HL-60 (cell line): Measurements from ENCODE around the gene DPH7.
"Not testable (repeated sequence)": the region's sequence is repeated elsewhere in the genome, so short reads cannot be mapped to it uniquely, and the experiment has no call there.

ENCODE experiments used
- DNase-seq, 2 experiments: peaks; one replicate each; pipeline ENCODE4 v3.0.0-alpha.2; 2010 to 2020; ENCODE audit warnings: low read depth in 1 of 2, low spot score in 1 of 2
- H3K27ac ChIP-seq: fragments of 250-450 bp; sonication (Bioruptor Pico); replicated peaks from 2 replicates; pipeline ENCODE4 v1.5.1; 2020; ENCODE audit warnings: mild to moderate bottlenecking, moderate library complexity
- H3K27me3 ChIP-seq: fragments of 250-450 bp; sonication (Bioruptor Pico); 2 replicates; pipeline ENCODE4 v1.5.1; 2021; ENCODE audit warnings: mild to moderate bottlenecking, moderate library complexity; ENCODE audit not compliant: insufficient read depth, poor library complexity, severe bottlenecking
- H3K4me3 ChIP-seq: replicated peaks from 2 replicates; pipeline ENCODE4 v1.5.1; 2011; ENCODE audit warnings: mild to moderate bottlenecking, control low read depth, low read length; ENCODE audit not compliant: insufficient read depth
- CTCF ChIP-seq: IDR thresholded peaks from one replicate; pipeline ENCODE4 v1.5.1; 2011; ENCODE audit warnings: low read length, control low read depth, inconsistent platforms; ENCODE audit not compliant: insufficient read depth
- GABPA ChIP-seq: IDR thresholded peaks from 2 replicates; pipeline ENCODE4 v1.6.1; 2012; ENCODE audit warnings: low read depth
- POLR2AphosphoS5 ChIP-seq: IDR thresholded peaks from 2 replicates; pipeline ENCODE4 v1.6.1; 2012; ENCODE audit warnings: low read depth
- REST ChIP-seq: IDR thresholded peaks from 2 replicates; pipeline ENCODE4 v1.6.1; 2012; ENCODE audit warnings: low read depth; ENCODE audit not compliant: insufficient replicate concordance
- SPI1 ChIP-seq: IDR thresholded peaks from 2 replicates; pipeline ENCODE4 v1.6.1; 2012; ENCODE audit warnings: low read depth, mild to moderate bottlenecking, borderline replicate concordance

Gene DPH7

GRCh38 chr9:137515338-137515724 is 63.4 kb downstream of the DPH7 start:
- H3K27ac ChIP-seq = no peak overlapping the region
- DNase-seq = no peak
- H3K4me3 ChIP-seq = no peak overlapping the region
- H3K27me3 ChIP-seq = no peaks in the 10 kb centered on the region
- TF ChIP-seq POLR2AphosphoS5 (no peak), SPI1 (no peak)

GRCh38 chr9:137514691-137515337 is 63.9 kb downstream of the DPH7 start:
- no peak overlapping the region for H3K27ac ChIP-seq

GRCh38 chr9:137513801-137514570 is 64.7 kb downstream of the DPH7 start:
- H3K27ac ChIP-seq, H3K4me3 ChIP-seq, DNase-seq, H3K27me3 ChIP-seq: not testable (repeated sequence)

More at GRCh38 chr9:137514691-137515337, 63.9 kb downstream of the DPH7 start:
- TF ChIP-seq REST (no peak), GABPA (no peak), CTCF (no peak), POLR2AphosphoS5 (no peak), SPI1 (no peak)
- Histone ChIP-seq H3K27me3 (no peaks in the 10 kb centered on the region), H3K4me3 (no peak overlapping the region)
- no peak for DNase-seq

- H3K4me3 ChIP-seq, H3K27ac ChIP-seq, H3K27me3 ChIP-seq, DNase-seq: not testable (repeated sequence)
Measured at GRCh38 chr9:137513136-137513535, 65.6 kb downstream of the DPH7 start.

GRCh38 chr9:137511758-137512463 is 66.8 kb downstream of the DPH7 start:
- Histone ChIP-seq H3K4me3 (no peak overlapping the region), H3K27ac (no peak overlapping the region), H3K27me3 (no peaks in the 10 kb centered on the region)
- TF ChIP-seq CTCF (no peak), SPI1 (no peak), POLR2AphosphoS5 (no peak), GABPA (no peak), REST (no peak)
- DNase-seq = no peak

GRCh38 chr9:137511126-137511525 is 67.6 kb downstream of the DPH7 start:
- not testable (repeated sequence) for H3K27ac ChIP-seq, H3K4me3 ChIP-seq, DNase-seq, H3K27me3 ChIP-seq
